ENCODE data around the gene GRK5. TPM values are rescaled to one million over a fixed set of nuclear protein-coding genes. Genes with fewer than 3 reads are reported as not detected.

GRK5 gene
- total and polyA plus RNA-seq, 9 of the 15 experiments (the other 6 are each of a cell fraction or from before 2014, with no cell fraction given), result 0.46 to 0.83 (median 0.67) TPM; not detected in 2

- peaks cover 0 to 2% of the 10 kb centered on the region in 2 experiments; a peak in 1 of 5 replicates for H3K27me3 ChIP-seq (ENCODE audit: control insufficient read depth in 2 of 2, insufficient read depth in 2 of 2, low read length in 2 of 2)
- intact Hi-C loops (cut with micrococcal nuclease) (no loop called here), in situ Hi-C loops (cut with MboI) (no loop called here)
- H3K4me3 ChIP-seq, result no peak overlapping the region
- no TSS peak for BruUV-seq (replicated peaks)
- H3K79me2 ChIP-seq (ENCODE audit: control insufficient read depth, insufficient read depth, low read length), result no peaks in the 10 kb centered on the region
- ChIA-PET POLR2A (no interaction called here), CTCF (ENCODE audit: low intra/inter-chr PET ratio) (no interaction called here)
- no peak overlapping the region for H3K9ac ChIP-seq (ENCODE audit: insufficient read depth in 1 of 2, low read depth in 2 of 2, low read length in 2 of 2)
- no peaks in the 10 kb centered on the region for H3K9me1 ChIP-seq (ENCODE audit: control insufficient read depth, insufficient read depth, low read length)
- peaks cover 4 to 5% of the 10 kb centered on the region in 2 experiments; a peak in 4 of 5 replicates for H3K4me1 ChIP-seq (replicated peaks in 1 of 2; ENCODE audit: control insufficient read depth in 2 of 2, insufficient read depth in 2 of 2, low read length in 2 of 2)
- H3K4me2 ChIP-seq (ENCODE audit: insufficient read depth, low read length), result no peak overlapping the region
- DNase-seq (ENCODE audit: extremely low read depth in 1 of 4, low spot score in 3 of 4) (no peak), FAIRE-seq (no peak), ATAC-seq (no peak)
- WGBS (ENCODE audit: insufficient coverage, low coverage, missing lambda C conversion rate), result 60% methylated on average over 1 of the region's 5 CpGs
- TF ChIP-seq POLR3A (IDR thresholded peaks at IDR 0.05; ENCODE audit: borderline replicate concordance, extremely low read depth, insufficient read depth, insufficient read length) (no peak), MLLT1 (IDR thresholded peaks at IDR 0.05) (no peak), EHMT2 (IDR thresholded peaks at IDR 0.05) (no peak), GABPA (tag; conservative IDR thresholded peaks at IDR 0.05; ENCODE audit: low read depth) (no peak), TAF15 (IDR thresholded peaks at IDR 0.05; ENCODE audit: low read depth, low read length) (no peak), TCF3 (CRISPR knock-in tag; IDR thresholded peaks at IDR 0.05) (no peak)
- TF ChIP-seq, protein P1, sequence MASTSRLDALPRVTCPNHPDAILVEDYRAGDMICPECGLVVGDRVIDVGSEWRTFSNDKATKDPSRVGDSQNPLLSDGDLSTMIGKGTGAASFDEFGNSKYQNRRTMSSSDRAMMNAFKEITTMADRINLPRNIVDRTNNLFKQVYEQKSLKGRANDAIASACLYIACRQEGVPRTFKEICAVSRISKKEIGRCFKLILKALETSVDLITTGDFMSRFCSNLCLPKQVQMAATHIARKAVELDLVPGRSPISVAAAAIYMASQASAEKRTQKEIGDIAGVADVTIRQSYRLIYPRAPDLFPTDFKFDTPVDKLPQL (IDR thresholded peaks at IDR 0.05; ENCODE audit: extremely low read depth, insufficient read length), result no peak
- no peaks in the 10 kb centered on the region for H3K9me3 ChIP-seq (replicated peaks; ENCODE audit: control insufficient read depth, insufficient read depth, low read depth, low read length)
- no peak overlapping the region for H3K27ac ChIP-seq (ENCODE audit: extremely low read depth, low read depth, low read length)
- H3K36me3 ChIP-seq (ENCODE audit: control insufficient read depth, insufficient read depth, low read length), result no peaks in the 10 kb centered on the region
- H4K20me1 ChIP-seq (replicated peaks; ENCODE audit: control insufficient read depth, insufficient read depth, low read length), result no peaks in the 10 kb centered on the region
- no peak overlapping the region for H2AFZ ChIP-seq (ENCODE audit: low read depth, low read length)
These were observed 76.0 kb downstream of the GRK5 start for GRCh38 chr10:119283387-119283786.

Measured in K562 (cell line).